ENCODE measurements around the gene BACE2.
"Not testable (repeated sequence)": the region's sequence is repeated elsewhere in the genome, so short reads cannot be mapped to it uniquely, and the experiment has no call there.

BACE2 gene

DNA sequence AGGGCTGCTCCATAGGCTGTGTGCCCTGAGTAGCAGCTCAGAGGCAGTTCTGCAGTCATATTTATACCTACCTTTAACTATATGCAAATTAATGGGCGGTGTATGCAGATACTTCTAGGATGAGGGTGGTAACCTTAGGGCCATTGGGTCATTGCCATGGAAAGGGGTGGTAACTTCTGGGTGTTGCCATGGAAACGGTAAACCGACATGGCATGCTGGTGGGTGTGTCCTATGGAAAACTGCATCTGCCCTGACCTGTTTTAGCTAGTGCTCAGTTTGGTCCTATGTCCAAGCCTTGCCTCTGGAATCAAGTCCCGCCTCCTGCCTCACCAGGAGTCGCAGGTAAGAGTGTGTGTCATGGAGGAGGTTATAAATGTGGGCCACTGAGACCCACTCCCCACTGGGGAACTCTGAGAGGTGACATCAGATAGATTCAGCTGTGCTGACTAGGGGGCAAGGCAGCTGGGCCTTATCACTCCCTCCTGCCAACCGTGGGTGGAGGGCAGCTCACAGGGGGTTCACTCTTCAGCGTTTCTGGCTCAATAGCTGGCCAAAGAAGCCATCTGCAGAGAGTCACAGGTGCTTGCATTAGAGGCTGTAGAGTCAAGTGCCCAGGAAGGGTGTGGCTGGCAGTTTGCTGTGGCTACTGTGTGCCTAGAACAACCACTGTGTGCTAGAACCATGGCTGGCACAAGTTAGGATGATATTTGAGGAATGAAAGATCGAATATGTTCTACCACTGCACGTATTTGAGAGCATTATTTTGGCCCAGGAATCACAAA, 19.0 kb downstream of the BACE2 start:
- no peak for DNase-seq

DNA sequence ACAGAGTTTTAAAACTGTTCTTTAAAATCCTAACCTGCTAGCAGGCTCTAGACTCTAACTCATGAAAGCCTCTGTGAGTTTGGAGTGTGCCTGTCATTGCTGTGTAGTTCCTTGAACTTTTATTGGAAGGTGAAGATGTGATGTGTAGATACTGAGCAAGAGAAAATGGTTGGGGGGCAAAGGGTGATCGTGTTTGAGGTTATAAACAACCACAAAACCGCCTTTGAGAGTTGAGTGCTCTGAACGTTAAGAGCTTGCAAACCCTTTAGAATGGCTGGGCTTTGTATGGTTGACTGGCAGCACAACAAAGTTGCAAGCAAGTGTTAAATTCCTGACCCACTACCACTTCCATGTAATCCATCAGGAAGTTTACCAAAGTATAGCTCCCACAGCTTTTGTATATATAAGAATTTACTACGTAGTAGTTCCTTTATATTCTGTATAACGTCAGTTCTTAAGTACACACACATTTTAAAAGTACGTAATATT, 19.6 kb downstream of the BACE2 start:
- no peak for DNase-seq

DNA sequence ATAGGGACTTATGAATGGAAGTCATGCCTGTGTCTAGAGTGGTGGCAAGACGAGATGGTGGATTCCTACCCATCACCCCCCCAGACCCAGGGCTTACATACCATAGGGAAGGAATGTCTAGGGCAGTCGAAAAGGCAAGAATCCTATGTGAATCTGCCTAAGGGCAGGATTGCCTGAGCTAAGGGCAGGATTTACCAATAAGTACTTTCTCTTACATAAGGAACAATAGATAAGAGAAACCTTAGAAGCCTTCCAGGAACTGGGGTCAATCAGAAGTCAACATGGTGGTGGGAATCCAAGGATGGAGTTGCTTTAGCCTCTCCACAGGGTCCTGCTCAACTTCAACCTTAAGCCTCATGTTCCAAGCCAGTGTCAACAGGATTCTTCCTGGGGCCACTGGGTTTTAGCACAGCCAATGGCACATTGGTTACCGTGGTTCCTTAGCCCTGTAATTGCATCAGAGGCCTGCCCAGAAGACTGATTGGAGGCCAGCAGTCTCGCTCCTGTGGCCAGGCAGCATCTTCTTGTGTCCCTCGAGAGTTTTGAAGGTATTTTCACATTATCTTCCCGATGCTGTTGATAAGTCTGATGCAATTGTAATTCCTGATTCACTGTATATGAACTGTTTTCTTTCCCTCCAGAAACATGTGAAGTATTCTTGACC, 20.7 kb downstream of the BACE2 start:
- no peak for DNase-seq

DNA sequence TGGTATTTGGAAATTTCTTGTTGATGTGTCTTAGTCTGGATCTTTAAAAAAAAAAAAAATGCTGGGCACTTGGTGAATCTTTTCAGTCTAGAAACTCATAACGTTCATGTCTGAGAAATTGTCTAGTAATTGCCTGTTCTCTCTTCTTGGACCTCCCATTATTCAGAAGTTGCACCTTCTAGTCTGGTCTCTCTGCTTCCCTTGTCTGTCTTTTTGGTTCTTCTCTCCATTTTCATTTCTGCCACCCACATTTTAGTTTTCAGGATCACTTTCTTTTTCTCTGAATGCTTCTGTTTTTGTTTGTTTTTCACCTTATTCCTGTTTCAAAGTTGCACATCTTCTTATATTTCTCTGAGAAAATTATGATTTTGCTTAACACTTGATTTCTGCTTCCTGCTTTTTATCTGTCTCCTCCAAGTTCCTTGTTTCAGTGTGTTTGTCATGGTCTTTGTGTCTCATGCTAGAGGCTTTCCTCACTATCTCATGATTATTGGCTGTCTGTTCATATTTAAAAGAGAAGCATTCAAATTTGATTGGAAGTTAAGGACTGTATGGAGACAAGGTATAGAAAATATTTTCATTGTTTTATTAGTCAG, 21.3 kb downstream of the BACE2 start:
- DNase-seq: no peak

DNA sequence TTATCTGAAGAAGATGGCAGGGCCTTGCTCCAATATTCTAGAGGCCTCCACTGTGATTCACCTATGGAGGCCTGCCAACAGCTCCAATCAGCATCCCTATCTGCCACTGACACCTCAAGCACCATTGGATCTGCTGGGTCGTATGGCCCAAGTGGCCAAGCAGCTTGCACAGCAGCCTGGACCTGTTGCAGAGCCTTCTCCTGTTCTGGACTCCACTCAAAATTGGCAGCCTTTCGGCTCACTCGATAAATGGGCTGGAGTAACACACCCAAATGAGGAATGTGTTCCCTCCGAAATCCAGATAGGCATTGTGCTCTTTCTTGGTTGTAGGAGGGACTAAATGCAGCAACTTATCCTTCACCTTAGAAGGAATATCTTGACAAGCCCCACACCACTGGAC, 24.6 kb downstream of the BACE2 start:
- not testable (repeated sequence) for DNase-seq

DNA sequence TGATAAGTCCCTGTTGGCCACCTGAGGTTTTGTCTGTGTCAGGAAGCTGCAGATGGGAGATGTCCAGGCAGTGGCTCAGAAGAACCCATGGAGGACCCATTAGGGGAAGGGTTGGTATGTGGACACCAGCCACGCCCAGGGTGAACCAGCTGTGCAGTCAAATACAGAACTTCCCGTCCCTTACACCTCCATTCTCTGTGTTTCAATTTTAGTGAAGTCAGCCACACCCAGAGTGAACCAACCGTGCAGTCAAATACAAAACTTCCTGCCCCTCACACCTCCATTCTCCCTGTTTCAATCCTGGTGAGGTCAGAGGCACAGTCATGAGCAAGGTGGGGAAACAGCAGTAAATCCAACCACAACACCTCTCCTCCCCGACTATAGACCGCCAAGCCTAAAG, 27.4 kb downstream of the BACE2 start:
- no peak for DNase-seq

DNA sequence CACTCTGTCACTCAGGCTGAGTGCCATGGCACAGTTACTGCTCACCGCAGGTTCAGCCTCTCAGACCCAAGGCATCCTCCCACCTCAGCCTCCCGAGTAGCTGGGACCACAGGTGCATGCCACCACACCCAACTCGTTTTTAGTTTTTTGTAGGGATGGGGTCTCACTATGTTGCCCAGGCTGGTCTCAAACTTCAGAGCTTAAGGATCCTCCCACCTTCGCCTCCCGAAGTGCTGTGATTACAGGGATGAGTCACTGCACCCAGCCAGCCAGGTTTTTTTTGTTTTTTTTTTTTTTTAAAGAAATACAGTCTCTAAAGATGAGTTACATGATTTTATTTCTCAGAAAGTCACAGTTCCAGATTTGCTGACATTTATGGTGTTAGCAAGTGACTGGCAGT, 29.0 kb downstream of the BACE2 start:
- DNase-seq: no peak

DNA sequence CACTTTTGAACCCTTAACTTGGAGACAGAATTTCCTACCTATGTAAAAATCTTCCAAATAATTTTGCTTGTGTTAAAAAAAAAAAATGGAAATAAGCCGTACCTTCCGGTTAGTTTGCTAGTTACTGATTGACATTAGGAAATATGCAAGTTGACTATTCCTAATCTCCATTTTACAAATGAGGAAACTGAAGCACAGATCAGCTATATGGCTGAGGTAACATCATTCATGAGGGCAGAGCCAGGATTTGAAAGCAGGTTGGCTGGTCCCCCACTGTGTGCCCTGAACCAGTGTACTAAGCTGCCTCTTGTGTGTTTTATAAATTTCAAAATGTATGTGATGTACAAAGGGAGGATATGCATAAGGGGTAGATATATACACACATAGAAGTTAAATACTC, 29.6 kb downstream of the BACE2 start:
- DNase-seq: no peak

DNA sequence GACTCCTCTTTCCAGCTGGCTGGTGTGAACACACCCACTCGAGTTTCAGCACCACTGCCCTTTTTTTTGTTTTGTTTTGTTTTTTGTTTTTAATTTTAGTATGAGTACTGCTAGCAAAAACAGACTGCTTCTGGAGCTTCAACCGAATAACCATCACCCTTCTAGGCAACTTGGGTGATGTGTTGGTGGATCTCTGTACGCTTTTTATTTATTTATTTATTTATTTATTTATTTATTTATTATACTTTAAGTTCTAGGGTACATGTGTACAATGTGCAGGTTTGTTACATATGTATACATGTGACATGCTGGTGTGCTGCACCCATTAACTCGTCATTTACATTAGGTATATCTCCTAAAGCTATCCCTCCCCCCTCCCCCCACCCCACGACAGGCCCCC, 30.7 kb downstream of the BACE2 start:
- DNase-seq: not testable (repeated sequence)

DNA sequence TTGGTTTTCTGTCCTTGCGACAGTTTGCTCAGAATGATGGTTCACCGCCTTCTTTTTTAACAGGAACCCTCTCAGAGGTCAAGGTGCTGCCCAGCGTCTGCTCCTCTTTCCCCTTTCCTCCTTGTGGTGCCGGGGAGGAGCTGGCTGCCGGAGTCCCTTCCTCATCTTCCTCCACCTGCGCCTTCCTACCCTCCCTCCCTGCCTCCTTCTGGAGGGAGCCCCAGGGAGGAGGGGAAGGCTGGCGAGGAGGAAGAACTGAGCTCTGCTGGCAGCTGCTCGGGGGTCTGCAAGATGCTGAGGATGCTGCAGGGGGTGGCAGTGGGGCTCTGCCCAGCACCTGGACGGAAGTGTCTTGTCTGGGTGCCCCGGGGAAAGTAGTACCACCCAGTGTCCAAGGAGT, 31.2 kb downstream of the BACE2 start:
- no peak for DNase-seq

DNA sequence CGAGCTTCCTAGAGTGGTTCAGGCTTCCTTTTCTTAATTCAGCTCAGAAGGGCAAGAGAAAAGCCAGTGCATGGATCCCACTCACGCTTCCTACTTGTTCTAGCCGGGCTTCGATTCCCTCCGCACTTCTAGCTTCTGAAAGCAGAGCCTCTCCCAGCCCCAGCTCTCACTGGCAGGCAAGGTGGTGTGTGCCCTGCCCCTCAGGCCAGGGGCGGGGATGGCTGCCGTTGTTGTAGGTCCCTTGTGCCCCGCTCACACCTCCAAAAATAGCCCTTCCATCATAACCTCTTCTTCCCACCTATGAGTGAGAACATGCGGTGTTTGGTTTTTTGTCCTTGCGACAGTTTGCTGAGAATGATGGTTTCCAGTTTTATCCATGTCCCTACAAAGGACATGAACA, 31.6 kb downstream of the BACE2 start:
- DNase-seq: no peak

DNA sequence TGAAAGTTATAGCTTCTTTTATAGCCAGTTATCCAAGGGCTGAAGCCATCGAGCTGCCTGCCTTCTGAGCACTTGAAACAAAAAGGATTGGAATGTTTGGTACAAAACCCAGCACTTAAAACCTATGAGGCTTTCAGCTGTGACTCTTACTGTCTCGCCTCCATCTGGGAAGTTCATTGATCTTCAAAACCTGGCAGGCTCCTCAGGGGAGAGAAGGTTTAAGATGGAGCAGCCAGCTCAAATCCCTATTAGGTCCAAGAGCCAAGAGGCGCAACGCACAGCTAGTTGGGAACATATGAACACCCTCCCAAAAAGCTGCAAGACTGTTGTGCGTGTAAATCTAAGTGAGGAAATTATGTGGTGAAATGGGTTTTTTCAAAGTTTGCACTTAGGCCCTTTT, 33.4 kb downstream of the BACE2 start:
- no peak for DNase-seq

DNA sequence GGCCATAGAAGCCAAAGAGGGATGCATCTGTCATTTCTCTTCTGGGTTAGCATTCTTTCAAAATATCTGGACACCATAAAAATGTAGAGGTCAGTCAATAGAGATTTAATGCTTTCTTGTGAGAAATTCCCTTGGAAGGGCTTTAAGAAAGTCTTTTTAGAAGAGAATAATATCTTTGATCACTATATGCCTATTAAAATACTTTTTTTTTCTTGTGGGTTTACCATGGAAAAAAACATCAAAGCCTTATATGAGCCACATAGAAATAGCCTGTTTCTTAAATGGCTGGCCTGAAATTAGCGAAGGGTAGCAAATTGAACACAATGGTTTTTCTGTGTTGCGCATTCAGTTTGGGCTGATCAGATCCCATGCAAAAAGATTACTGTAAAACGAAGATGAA, 36.8 kb downstream of the BACE2 start:
- DNase-seq: no peak

DNA sequence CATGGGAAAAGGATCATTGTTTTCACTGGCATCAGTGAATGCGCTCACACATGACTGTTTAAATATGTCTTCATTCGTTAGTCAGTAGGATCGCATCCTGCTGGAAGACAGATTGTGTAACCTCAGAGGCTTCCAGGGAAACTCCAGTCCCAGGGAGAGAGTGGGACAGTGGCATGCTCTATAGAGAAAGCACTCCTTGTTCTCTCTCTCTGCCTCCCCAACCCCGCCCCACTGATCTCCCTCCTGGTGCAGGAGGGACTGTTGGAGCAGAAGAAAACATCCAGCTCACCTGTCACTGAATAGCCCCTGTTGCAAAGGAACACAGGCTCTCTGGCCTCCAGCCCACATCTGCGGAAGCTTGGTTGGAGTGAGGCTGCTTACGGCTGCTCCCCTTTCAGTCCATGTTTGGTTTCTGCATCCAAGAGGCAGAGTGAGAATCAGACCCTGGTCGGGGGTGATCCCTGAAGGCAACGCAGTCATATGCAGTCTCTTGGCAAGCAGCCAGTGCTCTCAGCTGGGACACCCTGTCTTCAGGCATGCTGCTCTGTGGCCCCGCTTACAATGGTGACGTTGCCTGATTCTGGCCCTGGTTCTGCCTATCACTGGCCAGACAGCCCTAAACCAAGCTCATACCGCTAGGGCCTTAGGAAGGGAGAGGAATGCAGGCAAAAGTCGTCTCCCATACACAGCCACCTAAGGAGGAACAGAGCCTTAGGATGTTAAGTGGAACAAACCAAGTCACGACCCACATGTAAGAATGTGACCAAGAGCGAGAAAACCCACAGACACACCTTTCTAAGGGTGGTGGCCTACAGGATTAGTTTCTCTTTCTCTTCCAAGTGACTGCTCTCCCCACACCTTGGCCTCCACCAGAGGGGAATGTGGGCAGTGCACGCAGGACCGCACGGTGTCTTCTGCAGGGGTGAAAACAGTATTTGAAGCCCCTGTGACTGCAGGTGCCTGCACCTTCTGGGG, 39.7 kb downstream of the BACE2 start:
- DNase-seq: no peak

DNA sequence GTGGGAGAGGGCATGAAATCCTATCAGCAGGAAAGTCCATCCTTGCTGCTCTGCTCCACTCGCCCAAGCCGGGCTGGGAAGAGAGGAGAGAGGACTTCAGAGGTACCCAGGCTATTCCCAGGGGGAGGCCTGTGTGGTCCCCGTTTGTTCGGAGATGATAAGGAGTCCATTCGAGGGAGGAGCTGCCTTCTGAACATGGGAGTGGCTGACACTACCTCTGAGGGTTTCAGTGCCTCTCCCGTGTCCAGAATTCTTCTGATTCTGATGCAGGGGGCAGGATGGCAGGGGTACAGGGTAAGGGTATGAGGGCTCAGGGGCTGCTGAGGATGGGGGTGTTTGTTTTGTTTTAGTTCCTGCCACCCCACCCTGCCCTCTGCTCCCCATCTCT, 40.4 kb downstream of the BACE2 start:
- DNase-seq: no peak

DNA sequence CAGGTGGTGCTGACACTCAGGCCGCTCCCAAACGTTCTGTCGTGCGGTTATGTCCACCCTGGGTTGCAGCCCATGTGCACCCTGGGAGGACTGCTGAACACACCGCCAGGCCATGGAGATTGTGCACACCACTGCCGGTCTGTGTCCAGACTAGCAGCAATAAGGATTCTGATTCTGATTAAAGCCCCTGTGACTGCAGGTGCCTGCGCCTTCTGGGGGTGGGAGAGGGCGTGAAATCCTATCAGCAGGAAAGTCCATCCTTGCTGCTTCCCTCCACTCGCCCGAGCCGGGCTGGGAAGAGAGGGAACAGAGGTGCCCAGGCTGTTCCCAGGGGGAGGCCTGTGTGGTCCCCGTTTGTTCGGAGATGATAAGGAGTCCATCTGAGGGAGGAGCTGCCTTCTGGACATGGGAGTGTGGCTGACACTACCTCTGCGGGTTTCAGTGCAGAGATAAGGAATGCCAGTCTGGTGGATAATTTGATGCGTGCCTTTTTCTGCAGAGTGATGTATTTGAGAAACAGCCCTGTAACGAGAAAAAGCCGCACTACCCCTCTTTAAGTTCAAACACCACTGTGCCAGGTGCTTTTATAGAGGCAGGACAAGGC, 41.2 kb downstream of the BACE2 start:
- no peak for DNase-seq

DNA sequence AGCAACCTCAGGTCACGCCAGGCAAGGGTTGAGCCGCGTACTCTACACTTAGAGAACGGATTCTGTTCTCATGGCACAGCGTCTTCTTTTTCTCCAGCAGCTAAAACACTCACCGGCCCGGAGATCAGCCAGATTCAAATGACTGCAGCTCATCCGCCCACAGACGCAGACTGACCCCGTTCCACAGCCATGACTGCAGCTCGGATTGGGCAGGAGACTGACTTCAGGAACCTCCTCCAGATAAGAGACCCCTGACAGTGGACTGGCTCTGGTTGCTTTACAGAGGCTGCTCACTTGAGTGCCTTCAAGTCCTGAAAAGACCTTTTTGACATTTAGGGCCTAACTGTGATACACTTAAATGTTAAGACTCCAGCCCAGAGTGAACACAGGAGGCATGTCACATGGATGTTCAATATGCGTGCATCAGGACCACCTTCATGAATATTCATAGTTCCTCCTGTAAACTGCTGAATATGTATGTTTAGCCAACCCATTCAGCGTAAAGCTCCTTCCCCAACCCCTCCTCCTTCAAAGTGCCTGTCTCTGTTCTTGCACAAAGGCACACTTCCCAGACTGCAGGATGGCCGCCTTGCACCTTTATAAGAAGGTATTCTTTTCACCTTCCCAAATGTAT, 42.6 kb downstream of the BACE2 start:
- no peak for DNase-seq

DNA sequence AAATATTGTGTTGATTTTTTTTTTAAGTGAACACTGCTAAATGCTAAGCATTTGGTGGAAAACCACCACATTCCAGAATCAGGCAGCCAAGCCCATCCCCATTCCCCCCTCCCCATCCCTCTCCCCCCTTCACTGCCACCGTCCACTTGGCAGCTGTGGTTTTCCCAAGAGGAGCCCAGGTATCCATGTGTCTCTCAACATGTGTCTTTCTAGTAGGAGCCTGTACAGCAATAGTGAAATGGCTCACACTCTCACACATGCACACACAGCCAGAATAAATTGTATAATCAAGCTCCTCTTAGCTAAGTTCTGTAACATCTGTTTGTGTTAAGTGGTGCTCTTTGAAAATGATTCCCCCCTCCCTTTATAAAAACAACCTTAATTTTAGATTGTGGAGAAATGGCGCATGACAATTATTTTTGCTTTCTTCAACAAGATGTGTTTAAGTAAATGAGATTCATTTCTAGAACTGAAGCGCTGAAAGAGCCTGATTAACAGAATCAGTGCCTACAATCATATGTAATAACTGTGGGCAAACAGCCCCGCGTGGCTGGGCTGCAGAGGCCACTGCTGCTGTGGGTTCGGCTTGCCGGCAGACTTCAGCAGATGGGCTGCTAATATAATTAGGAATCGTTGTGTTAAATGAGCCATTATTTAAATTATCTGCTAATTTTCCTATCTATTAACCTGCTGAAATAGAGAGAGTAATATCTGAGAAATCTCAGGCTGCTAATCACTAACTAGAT, 43.3 kb downstream of the BACE2 start:
- no peak for DNase-seq

DNA sequence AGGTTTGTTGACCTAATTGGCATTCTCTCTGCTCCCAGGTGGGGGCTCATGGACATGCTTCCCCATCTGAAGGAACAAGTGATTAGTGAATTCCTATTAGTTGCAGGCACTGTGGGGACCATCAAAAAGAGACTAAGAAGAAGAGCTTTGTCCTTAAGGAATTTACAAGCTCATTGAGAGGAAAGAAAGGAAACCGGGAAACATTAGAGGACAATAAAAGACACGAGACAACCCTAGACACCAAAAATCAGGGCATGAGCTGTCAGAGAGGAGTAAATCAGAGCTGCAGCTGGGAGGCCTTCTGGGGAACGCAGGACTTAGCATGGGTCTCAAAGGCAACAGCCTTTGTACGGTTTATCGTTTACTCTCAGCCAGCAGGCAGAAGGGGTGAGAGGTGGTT, 45.1 kb downstream of the BACE2 start:
- DNase-seq: no peak

DNA sequence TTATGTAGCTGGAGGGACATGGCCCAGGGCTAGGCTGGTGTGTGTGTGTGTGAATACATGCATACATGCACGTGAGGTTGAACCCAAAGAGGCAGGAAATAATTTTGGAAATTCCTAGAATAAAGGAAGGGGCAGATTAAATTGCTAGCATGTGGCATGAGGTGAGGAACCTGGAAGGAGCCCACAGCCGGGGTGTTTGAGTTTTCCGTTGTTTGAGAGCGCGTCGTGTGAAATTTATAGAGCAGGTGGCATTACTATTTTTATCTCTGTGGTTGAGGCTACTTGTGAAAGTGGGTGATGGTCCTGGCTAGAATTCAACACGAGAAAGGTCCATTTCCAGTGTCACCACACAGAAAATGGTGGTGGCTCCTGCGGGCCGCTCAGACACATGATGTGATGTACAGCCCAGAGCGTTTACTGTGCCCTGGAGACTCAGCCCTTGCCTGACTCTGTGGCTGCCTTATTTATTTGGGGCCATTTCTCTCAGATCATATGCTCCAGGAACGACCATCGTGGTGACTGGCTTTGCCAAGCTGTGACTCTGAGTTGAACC, 48.0 kb downstream of the BACE2 start:
- DNase-seq: no peak

DNA sequence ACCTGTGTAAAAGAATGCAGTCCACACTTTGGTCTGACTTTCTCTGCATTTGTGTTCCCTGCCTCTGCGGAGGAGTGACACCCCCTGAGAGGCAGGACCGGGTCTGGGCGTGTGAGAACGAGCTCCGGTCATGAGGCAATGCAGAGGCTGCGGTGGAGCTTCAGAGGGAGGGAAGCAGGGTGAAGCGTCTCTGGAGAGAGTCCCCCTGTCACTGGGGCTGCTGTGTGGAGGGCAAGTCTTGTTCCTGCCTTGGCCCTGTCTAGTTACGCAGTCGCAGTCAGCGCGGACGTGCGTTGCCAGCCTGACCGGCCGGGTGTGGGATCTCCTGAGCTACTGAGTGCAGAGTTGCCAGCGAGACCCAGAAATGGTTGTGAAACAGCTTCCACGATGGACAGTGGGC, 48.5 kb downstream of the BACE2 start:
- DNase-seq: no peak
